H9 (cell line): ENCODE data around the gene DCXR. TPM values are rescaled to one million over a fixed set of nuclear protein-coding genes. Genes with fewer than 3 reads are reported as not detected.

Source experiments
- DNase-seq: peaks from one replicate; pipeline ENCODE4 v3.0.0-alpha.2; 2017
- H2AFZ ChIP-seq: one replicate; pipeline ENCODE4 v1.6.1; 2013; ENCODE audit warnings: mild to moderate bottlenecking, low read length, control low read depth, moderate library complexity
- H2AK5ac ChIP-seq: 2 replicates; pipeline ENCODE4 v1.6.1; 2013; ENCODE audit warnings: low read length, control low read depth, mixed read lengths; ENCODE audit not compliant: insufficient read length
- H2BK120ac ChIP-seq: one replicate; pipeline ENCODE4 v1.6.1; 2013; ENCODE audit warnings: low read depth, mild to moderate bottlenecking, low read length, control low read depth, inconsistent platforms; ENCODE audit not compliant: poor library complexity, severe bottlenecking
- H2BK12ac ChIP-seq: 2 replicates; pipeline ENCODE4 v1.6.1; 2013; ENCODE audit warnings: low read length, control low read depth, mixed read lengths, low read depth; ENCODE audit not compliant: insufficient read length
- H2BK15ac ChIP-seq: 2 replicates; pipeline ENCODE4 v1.6.1; 2013; ENCODE audit warnings: low read depth, low read length, control low read depth
- H2BK20ac ChIP-seq: one replicate; pipeline ENCODE4 v1.6.1; 2013; ENCODE audit warnings: low read depth, mild to moderate bottlenecking, low read length, control low read depth, inconsistent platforms; ENCODE audit not compliant: poor library complexity, severe bottlenecking
- H2BK5ac ChIP-seq: 2 replicates; pipeline ENCODE4 v1.6.1; 2013; ENCODE audit warnings: low read length, control low read depth, mixed read lengths; ENCODE audit not compliant: insufficient read length
- H3K14ac ChIP-seq: 2 replicates; pipeline ENCODE4 v1.6.1; 2013; ENCODE audit warnings: low read length, control low read depth; ENCODE audit not compliant: insufficient read depth
- H3K18ac ChIP-seq: 2 replicates; pipeline ENCODE4 v1.6.1; 2013; ENCODE audit warnings: low read depth, mild to moderate bottlenecking, mixed read lengths, low read length, control low read depth; ENCODE audit not compliant: insufficient read length
- H3K23ac ChIP-seq: 2 replicates; pipeline ENCODE4 v1.6.1; 2013; ENCODE audit warnings: low read length, control low read depth, mixed read lengths, low read depth; ENCODE audit not compliant: insufficient read length
- H3K23me2 ChIP-seq: 2 replicates; pipeline ENCODE4 v1.6.1; 2013; ENCODE audit warnings: low read depth, mild to moderate bottlenecking, mixed read lengths, low read length, control low read depth; ENCODE audit not compliant: insufficient read length, poor library complexity, severe bottlenecking
- H3K27ac ChIP-seq: 2 replicates; pipeline ENCODE4 v1.5.1; 2013; ENCODE audit warnings: low read length, control low read depth, mixed read lengths, low read depth; ENCODE audit not compliant: insufficient read length
- H3K27me3 ChIP-seq: 2 replicates; pipeline ENCODE4 v1.6.1; 2013; ENCODE audit warnings: low read length, control low read depth, inconsistent platforms; ENCODE audit not compliant: insufficient read depth
- H3K4ac ChIP-seq: 2 replicates; pipeline ENCODE4 v1.6.1; 2013; ENCODE audit warnings: low read depth, mild to moderate bottlenecking, control low read depth, inconsistent platforms, low read length, moderate library complexity
- H3K4me1 ChIP-seq: 2 replicates; pipeline ENCODE4 v1.6.1; 2013; ENCODE audit warnings: low read length, control low read depth, inconsistent platforms; ENCODE audit not compliant: insufficient read depth
- H3K4me2 ChIP-seq: 2 replicates; pipeline ENCODE4 v1.6.1; 2013; ENCODE audit warnings: low read length, control low read depth, mixed read lengths; ENCODE audit not compliant: insufficient read length, insufficient read depth
- H3K56ac ChIP-seq: 2 replicates; pipeline ENCODE4 v1.6.1; 2013; ENCODE audit warnings: low read depth, mild to moderate bottlenecking, mixed read lengths, low read length, control low read depth; ENCODE audit not compliant: insufficient read length
- H3K79me1 ChIP-seq: 2 replicates; pipeline ENCODE4 v1.6.1; 2013; ENCODE audit warnings: low read depth, mild to moderate bottlenecking, moderate library complexity, low read length, control low read depth, inconsistent platforms; ENCODE audit not compliant: insufficient read depth, poor library complexity, severe bottlenecking
- H3K79me2 ChIP-seq: 2 replicates; pipeline ENCODE4 v1.6.1; 2013; ENCODE audit warnings: low read length, control low read depth, inconsistent platforms; ENCODE audit not compliant: insufficient read depth
- H3K9ac ChIP-seq: 2 replicates; pipeline ENCODE4 v1.6.1; 2013; ENCODE audit warnings: low read length, control low read depth, mixed read lengths; ENCODE audit not compliant: insufficient read length; ENCODE audit errors: extremely low read depth
- H3K9me3 ChIP-seq: one replicate; pipeline ENCODE4 v1.6.1; 2013; ENCODE audit warnings: low read depth, low read length, inconsistent platforms; ENCODE audit not compliant: control insufficient read depth
- H3T11ph ChIP-seq: one replicate; pipeline ENCODE4 v1.6.1; 2013; ENCODE audit warnings: mild to moderate bottlenecking, low read length, control low read depth, inconsistent platforms
- H4K20me1 ChIP-seq: one replicate; pipeline ENCODE4 v1.6.1; 2013; ENCODE audit not compliant: control insufficient read depth, insufficient read length, insufficient read depth
- H4K5ac ChIP-seq: 2 replicates; pipeline ENCODE4 v1.6.1; 2013; ENCODE audit warnings: low read depth, mild to moderate bottlenecking, mixed read lengths, low read length, control low read depth; ENCODE audit not compliant: insufficient read length
- H4K8ac ChIP-seq: replicated peaks from 2 replicates; pipeline ENCODE4 v1.6.1; 2013; ENCODE audit warnings: low read length, control low read depth, mixed read lengths, low read depth; ENCODE audit not compliant: insufficient read length
- H4K91ac ChIP-seq: 2 replicates; pipeline ENCODE4 v1.6.1; 2013; ENCODE audit warnings: low read depth, mild to moderate bottlenecking, moderate library complexity, mixed read lengths, low read length, control low read depth; ENCODE audit not compliant: insufficient read length
- H3K27ac Mint-ChIP-seq, 3 experiments: 2 replicates in 2 of 3; 3 replicates in 1 of 3; pipeline ENCODE4 v1.8.0; 2020 to 2021; ENCODE audit warnings: mixed read lengths in 3 of 3, mild to moderate bottlenecking in 1 of 3, moderate library complexity in 1 of 3
- H3K27me3 Mint-ChIP-seq: 2 replicates; pipeline ENCODE4 v1.8.0; 2021; ENCODE audit warnings: low read depth, mild to moderate bottlenecking, moderate library complexity, mixed read lengths
- H3K36me3 Mint-ChIP-seq, 3 experiments: 2 replicates in 2 of 3; 3 replicates in 1 of 3; pipeline ENCODE4 v1.8.0; 2020 to 2021; ENCODE audit warnings: low read depth in 3 of 3, mixed read lengths in 3 of 3; ENCODE audit not compliant: insufficient read depth in 1 of 3
- H3K4me1 Mint-ChIP-seq, 2 experiments: 2 replicates each; pipeline ENCODE4 v1.8.0; 2020; ENCODE audit warnings: mixed read lengths in 2 of 2
- H3K4me3 Mint-ChIP-seq, 2 experiments: 2 replicates in 1 of 2; 3 replicates in 1 of 2; pipeline ENCODE4 v1.8.0; 2020 to 2021; ENCODE audit warnings: mild to moderate bottlenecking in 2 of 2, mixed read lengths in 2 of 2, moderate library complexity in 1 of 2
- H3K9me3 Mint-ChIP-seq, 2 experiments: 2 replicates in 1 of 2; 3 replicates in 1 of 2; pipeline ENCODE4 v1.8.0; 2020; ENCODE audit warnings: mild to moderate bottlenecking in 2 of 2, mixed read lengths in 2 of 2, moderate library complexity in 1 of 2
- WGBS: extraction: QIAGEN DNeasy Blood & Tissue Kit; methylation state at CpG from one replicate; pipeline ENCODE4 v1.1.7; 2013; ENCODE audit warnings: missing lambda C conversion rate, low lambda C conversion rate, mixed read lengths; ENCODE audit not compliant: insufficient read length; ENCODE audit errors: extremely low coverage; 5-methylcytosine and 5-hydroxymethylcytosine counted together
- total RNA-seq: library from RNA; stranded (reverse); gene quantifications from 2 replicates; pipeline ENCODE4 v1.2.1, GENCODE V29; 2021
- TF ChIP-seq, protein P1 (sequence below): fragments of 200-600 bp; sonication (generic); conservative IDR thresholded peaks from 3 replicates; pipeline ENCODE4 v1.8.0; 2021; ENCODE audit warnings: antibody characterized with exemption, mild to moderate bottlenecking

The DCXR gene
- total RNA-seq, 1 experiment from 2014 or later, result 93.6 TPM

DNA sequence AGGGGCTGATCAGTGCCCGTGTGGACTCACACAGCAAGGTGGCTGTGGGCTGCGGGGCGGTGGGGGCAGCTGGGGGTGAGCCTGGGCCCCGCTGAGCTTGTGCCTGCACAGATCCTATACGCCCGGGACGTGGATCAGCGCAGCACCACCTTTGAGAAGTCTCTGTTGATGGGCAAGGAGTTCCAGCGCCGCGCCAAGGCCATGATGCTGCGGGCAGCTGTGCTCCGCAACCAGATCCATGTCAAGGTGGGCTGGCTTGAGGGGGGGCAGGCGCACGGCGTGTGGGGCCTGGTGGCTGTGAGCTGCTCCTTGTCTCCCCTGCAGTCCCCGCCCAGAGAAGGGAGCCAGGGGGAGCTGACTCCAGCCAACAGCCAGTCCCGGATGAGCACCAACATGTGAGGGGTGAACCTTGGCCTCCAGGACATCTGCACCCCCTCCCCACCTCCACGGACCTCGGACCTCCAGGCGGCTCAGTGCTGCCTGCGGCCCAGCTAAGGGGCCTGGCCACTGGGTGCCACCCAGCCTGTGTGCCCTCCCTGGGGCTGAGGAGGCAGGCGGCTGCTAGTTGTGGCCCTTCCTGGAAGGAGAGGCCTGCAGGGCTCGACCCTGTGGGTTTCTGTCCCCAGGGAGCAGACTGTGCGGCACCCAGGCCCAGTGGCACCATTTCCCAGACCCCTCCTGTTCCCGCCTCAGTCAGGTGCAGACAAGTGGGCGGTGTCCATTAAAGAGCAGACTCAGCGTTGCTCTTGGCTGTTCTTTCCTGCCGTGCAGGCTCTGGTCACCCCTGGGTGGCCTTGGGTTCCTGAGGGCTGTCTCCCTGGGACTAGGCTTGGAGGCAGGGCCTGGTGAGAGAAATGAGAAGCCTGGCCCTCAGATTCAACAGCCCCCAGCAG is 19.5 kb upstream of the DCXR start:
- Histone ChIP-seq H3T11ph (no peak overlapping the region), H4K20me1 (peaks cover 3% of the 10 kb centered on the region), H3K23ac (no peak overlapping the region), H2AK5ac (no peak overlapping the region), H4K5ac (no peak overlapping the region), H3K4me1 (no peaks in the 10 kb centered on the region), H3K4ac (no peak overlapping the region), H3K18ac (no peak overlapping the region), H3K14ac (no peak overlapping the region; the same call in 1 of the 2 replicates), H3K23me2 (no peaks in the 10 kb centered on the region), H2BK5ac (no peak overlapping the region), H3K27ac (no peak overlapping the region), H2BK12ac (no peak overlapping the region), H2BK20ac (no peak overlapping the region), H2BK120ac (no peak overlapping the region), H4K91ac (no peak overlapping the region), H4K8ac (no peak overlapping the region), H3K79me2 (no peaks in the 10 kb centered on the region), H3K27me3 (no peaks in the 10 kb centered on the region), H3K56ac (no peak overlapping the region), H2AFZ (no peak overlapping the region), H3K9ac (no peak overlapping the region), H3K79me1 (peaks cover 2% of the 10 kb centered on the region), H3K9me3 (no peaks in the 10 kb centered on the region), H2BK15ac (no peak overlapping the region), H3K4me2 (no peak overlapping the region)
- Mint-ChIP-seq H3K36me3 (peaks cover 6 to 53% (median 43%) of the 10 kb centered on the region in 3 experiments), H3K27ac (no peak overlapping the region), H3K4me3 (no peak overlapping the region), H3K4me1 (peaks cover 0 to 9% of the 10 kb centered on the region in 2 experiments; a peak in 2 of 4 replicates), H3K9me3 (no peaks in the 10 kb centered on the region), H3K27me3 (no peaks in the 10 kb centered on the region)
- no peak for DNase-seq
- no CpG with 5 or more reads among the region's 29 CpGs for WGBS
- TF ChIP-seq, protein P1, sequence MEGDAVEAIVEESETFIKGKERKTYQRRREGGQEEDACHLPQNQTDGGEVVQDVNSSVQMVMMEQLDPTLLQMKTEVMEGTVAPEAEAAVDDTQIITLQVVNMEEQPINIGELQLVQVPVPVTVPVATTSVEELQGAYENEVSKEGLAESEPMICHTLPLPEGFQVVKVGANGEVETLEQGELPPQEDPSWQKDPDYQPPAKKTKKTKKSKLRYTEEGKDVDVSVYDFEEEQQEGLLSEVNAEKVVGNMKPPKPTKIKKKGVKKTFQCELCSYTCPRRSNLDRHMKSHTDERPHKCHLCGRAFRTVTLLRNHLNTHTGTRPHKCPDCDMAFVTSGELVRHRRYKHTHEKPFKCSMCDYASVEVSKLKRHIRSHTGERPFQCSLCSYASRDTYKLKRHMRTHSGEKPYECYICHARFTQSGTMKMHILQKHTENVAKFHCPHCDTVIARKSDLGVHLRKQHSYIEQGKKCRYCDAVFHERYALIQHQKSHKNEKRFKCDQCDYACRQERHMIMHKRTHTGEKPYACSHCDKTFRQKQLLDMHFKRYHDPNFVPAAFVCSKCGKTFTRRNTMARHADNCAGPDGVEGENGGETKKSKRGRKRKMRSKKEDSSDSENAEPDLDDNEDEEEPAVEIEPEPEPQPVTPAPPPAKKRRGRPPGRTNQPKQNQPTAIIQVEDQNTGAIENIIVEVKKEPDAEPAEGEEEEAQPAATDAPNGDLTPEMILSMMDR, result no peak
